ENCODE measurements around the gene ROBO3. TPM values are rescaled to one million over a fixed set of nuclear protein-coding genes. Genes with fewer than 3 reads are reported as not detected.

ROBO3 gene
- total and polyA plus RNA-seq, 2 of the 8 experiments (the other 6 are each of a cell fraction or from before 2014, with no cell fraction given), result 12.1 to 24.6 TPM

- no peak for TF ChIP-seq JUN (IDR thresholded peaks at IDR 0.05; ENCODE audit: low read depth, low read length)
These were observed 15.7 kb downstream of the ROBO3 start (continued) for GRCh38 chr11:124880958-124881357.

Measured in H1 (cell line).